MM.1S (cell line): Measurements from ENCODE around the gene LILRA1.

Source experiments
- CTCF ChIP-seq: fragments of 300-600 bp; sonication (generic); IDR thresholded peaks from 2 replicates; pipeline ENCODE4 v1.5.1; 2016; ENCODE audit warnings: antibody characterized with exemption, low read length, mixed read lengths
- EZH2 ChIP-seq: fragments of 300-600 bp; sonication (generic); optimal IDR thresholded peaks from 2 replicates; pipeline ENCODE3; 2017; ENCODE audit warnings: low read depth, mild to moderate bottlenecking, antibody characterized with exemption, low read length, mixed read lengths
- EZH2phosphoT487 ChIP-seq: fragments of 300-600 bp; sonication (generic); IDR thresholded peaks from 2 replicates; pipeline ENCODE4 v1.6.1; 2018; ENCODE audit warnings: antibody characterized with exemption, low read length

GRCh38 chr19:54650108-54650655, 56.8 kb downstream of the LILRA1 start:
- no peak for TF ChIP-seq EZH2
- no peak for TF ChIP-seq EZH2phosphoT487
- TF ChIP-seq CTCF: no peak
